SK-N-MC (cell line): ENCODE measurements around the gene DSTN.

Experiments used
- EZH2 ChIP-seq: fragments of 200-600 bp; sonication (generic); IDR thresholded peaks from one replicate; pipeline ENCODE4 v1.6.1; 2017; ENCODE audit warnings: antibody characterized with exemption
- POLR2AphosphoS5 ChIP-seq: IDR thresholded peaks from 2 replicates; pipeline ENCODE4 v1.6.1; 2012; ENCODE audit warnings: mild to moderate bottlenecking, low read depth, low read length, borderline replicate concordance

DNA sequence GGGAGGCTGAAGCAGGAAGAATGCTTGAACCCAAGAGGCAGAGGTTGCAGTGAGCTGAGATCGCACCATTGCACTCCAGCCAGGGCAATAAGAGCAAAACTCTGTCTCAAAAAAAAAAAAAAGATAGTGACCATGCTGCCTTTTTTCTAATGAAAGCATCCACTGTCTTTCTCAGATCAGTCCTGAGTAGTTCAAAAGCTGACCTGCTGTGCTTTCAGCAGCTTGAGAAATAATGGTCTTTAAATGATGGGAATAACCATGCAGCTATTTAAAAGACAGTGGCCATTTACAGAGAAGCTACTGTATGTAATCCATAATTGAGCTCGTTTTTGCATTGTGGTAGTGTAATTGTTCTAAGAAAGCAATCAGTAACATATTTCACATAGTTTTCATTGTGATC lies 36.1 kb downstream of the DSTN start:
- TF ChIP-seq POLR2AphosphoS5 (no peak), EZH2 (no peak)
